ENCODE results near the gene CSNK1G2. TPM values are rescaled to one million over a fixed set of nuclear protein-coding genes. Genes with fewer than 3 reads are reported as not detected.

CSNK1G2 gene
- total RNA-seq, 2 experiments from 2014 or later, result 51.9 to 57.5 TPM

GRCh38 chr19:1979642-1980041 lies 38.7 kb downstream of the CSNK1G2 start:
- intact Hi-C loops (cut with micrococcal nuclease), result no loop called here
- H3K27me3 Mint-ChIP-seq, result no peaks in the 10 kb centered on the region
- H3K9me3 Mint-ChIP-seq, result no peaks in the 10 kb centered on the region
- H3K27ac Mint-ChIP-seq, result no peak overlapping the region
- H3K4me3 Mint-ChIP-seq, result no peak overlapping the region
- ATAC-seq (no peak), DNase-seq (no peak)
- no peak for TF ChIP-seq CTCF (IDR thresholded peaks at IDR 0.05)
- H3K4me1 Mint-ChIP-seq (ENCODE audit: low read depth), result no peaks in the 10 kb centered on the region
- CTCF ChIA-PET, result no interaction called here
- POLR2A ChIA-PET, result no interaction called here
- peaks cover 21% of the 10 kb centered on the region for H3K36me3 Mint-ChIP-seq (ENCODE audit: low read depth)

GRCh38 chr19:1980091-1980808 lies 39.3 kb downstream of the CSNK1G2 start:
- intact Hi-C loops (cut with micrococcal nuclease), result no loop called here
- ATAC-seq (no peak), DNase-seq (no peak)
- Mint-ChIP-seq H3K27ac (no peak overlapping the region), H3K36me3 (ENCODE audit: low read depth) (peaks cover 22% of the 10 kb centered on the region), H3K4me1 (ENCODE audit: low read depth) (no peaks in the 10 kb centered on the region), H3K27me3 (no peaks in the 10 kb centered on the region), H3K4me3 (no peak overlapping the region), H3K9me3 (no peaks in the 10 kb centered on the region)
- ChIA-PET POLR2A (no interaction called here), CTCF (interaction anchor here (0.6 kb wide), 1 partner anchor 145 kb away, joined by 4 read pairs; no protein-coding TSS in a partner anchor)
- no peak for TF ChIP-seq CTCF (IDR thresholded peaks at IDR 0.05)

GRCh38 chr19:1980809-1981181 lies 39.8 kb downstream of the CSNK1G2 start:
- ATAC-seq, result no peak
- H3K9me3 Mint-ChIP-seq, result no peaks in the 10 kb centered on the region
- no peaks in the 10 kb centered on the region for H3K4me1 Mint-ChIP-seq (ENCODE audit: low read depth)
- no peak overlapping the region for H3K27ac Mint-ChIP-seq
- H3K27me3 Mint-ChIP-seq, result no peaks in the 10 kb centered on the region
- POLR2A ChIA-PET, result no interaction called here
- DNase-seq, result no peak
- CTCF ChIA-PET, result interaction anchor here (0.6 to 1.1 kb wide), 2 partner anchors 49 to 145 kb away, joined by 3 to 4 read pairs; no protein-coding TSS in a partner anchor
- no peak for TF ChIP-seq CTCF (IDR thresholded peaks at IDR 0.05)
- intact Hi-C loops (cut with micrococcal nuclease), result no loop called here
- peaks cover 23% of the 10 kb centered on the region for H3K36me3 Mint-ChIP-seq (ENCODE audit: low read depth)
- no peak overlapping the region for H3K4me3 Mint-ChIP-seq

GRCh38 chr19:1981253-1981652 lies 40.3 kb downstream of the CSNK1G2 start:
- Mint-ChIP-seq H3K36me3 (ENCODE audit: low read depth) (peaks cover 22% of the 10 kb centered on the region), H3K4me3 (no peak overlapping the region), H3K4me1 (ENCODE audit: low read depth) (no peaks in the 10 kb centered on the region), H3K27me3 (no peaks in the 10 kb centered on the region), H3K27ac (no peak overlapping the region), H3K9me3 (no peaks in the 10 kb centered on the region)
- TF ChIP-seq CTCF (IDR thresholded peaks at IDR 0.05), result no peak
- ChIA-PET POLR2A (interaction anchor here (1.1 kb wide), 1 partner anchor 52 kb away, joined by 3 read pairs; no protein-coding TSS in a partner anchor), CTCF (interaction anchor here (1.1 kb wide), 1 partner anchor 50 kb away, joined by 3 read pairs; no protein-coding TSS in a partner anchor)
- DNase-seq (no peak), ATAC-seq (no peak)
- intact Hi-C loops (cut with micrococcal nuclease), result no loop called here

- H3K4me3 Mint-ChIP-seq, result no peak overlapping the region
- DNase-seq, result no peak
- ATAC-seq, result no peak
- no peak for TF ChIP-seq CTCF (IDR thresholded peaks at IDR 0.05)
- no peaks in the 10 kb centered on the region for H3K9me3 Mint-ChIP-seq
- CTCF ChIA-PET, result no interaction called here
- POLR2A ChIA-PET, result no interaction called here
- H3K27me3 Mint-ChIP-seq, result no peaks in the 10 kb centered on the region
- intact Hi-C loops (cut with micrococcal nuclease), result no loop called here
- H3K4me1 Mint-ChIP-seq (ENCODE audit: low read depth), result no peaks in the 10 kb centered on the region
- no peak overlapping the region for H3K27ac Mint-ChIP-seq
- peaks cover 20% of the 10 kb centered on the region for H3K36me3 Mint-ChIP-seq (ENCODE audit: low read depth)
Observed at GRCh38 chr19:1984357-1984756, 43.4 kb downstream of the CSNK1G2 start.
